Mesendoderm (in vitro differentiated cells): ENCODE data around the gene MYLIP.

Experiments
- DNase-seq: peaks from one replicate; pipeline ENCODE4 v3.0.0; 2013
- H2AK5ac ChIP-seq: 2 replicates; pipeline ENCODE4 v1.6.1; 2013; ENCODE audit warnings: low read length, inconsistent platforms
- H2BK120ac ChIP-seq: 2 replicates; pipeline ENCODE4 v1.6.1; 2013; ENCODE audit warnings: low read depth, mild to moderate bottlenecking, low read length, moderate library complexity, mixed read lengths
- H2BK15ac ChIP-seq: replicated peaks from 2 replicates; pipeline ENCODE4 v1.6.1; 2013; ENCODE audit warnings: low read depth, mild to moderate bottlenecking, moderate library complexity
- H2BK5ac ChIP-seq: 2 replicates; pipeline ENCODE4 v1.6.1; 2013; ENCODE audit warnings: low read length, inconsistent platforms
- H3K18ac ChIP-seq: 2 replicates; pipeline ENCODE4 v1.6.1; 2013; ENCODE audit warnings: mild to moderate bottlenecking, low read length, mixed read lengths
- H3K23ac ChIP-seq: one replicate; pipeline ENCODE4 v1.6.1; 2013; ENCODE audit warnings: low read length
- H3K27ac ChIP-seq: 2 replicates; pipeline ENCODE4 v1.5.1; 2013; ENCODE audit warnings: low read depth, mild to moderate bottlenecking, inconsistent platforms, low read length, moderate library complexity
- H3K27me3 ChIP-seq: 2 replicates; pipeline ENCODE4 v1.6.1; 2013; ENCODE audit warnings: low read length, control low read depth, mild to moderate bottlenecking, inconsistent platforms; ENCODE audit not compliant: insufficient read depth, poor library complexity
- H3K36me3 ChIP-seq: 2 replicates; pipeline ENCODE4 v1.6.1; 2013; ENCODE audit warnings: low read length, inconsistent platforms; ENCODE audit not compliant: control insufficient read depth, insufficient read depth
- H3K4ac ChIP-seq: one replicate; pipeline ENCODE4 v1.6.1; 2013; ENCODE audit warnings: low read depth, mild to moderate bottlenecking, low read length, moderate library complexity
- H3K4me1 ChIP-seq: 2 replicates; pipeline ENCODE4 v1.6.1; 2013; ENCODE audit warnings: low read depth, low read length, inconsistent platforms; ENCODE audit not compliant: control insufficient read depth
- H3K4me2 ChIP-seq: 2 replicates; pipeline ENCODE4 v1.6.1; 2013; ENCODE audit warnings: low read length
- H3K4me3 ChIP-seq: 2 replicates; pipeline ENCODE4 v1.5.1; 2013; ENCODE audit warnings: mild to moderate bottlenecking, low read length
- H3K56ac ChIP-seq: one replicate; pipeline ENCODE4 v1.6.1; 2013; ENCODE audit warnings: low read length
- H3K79me1 ChIP-seq: 2 replicates; pipeline ENCODE4 v1.6.1; 2013; ENCODE audit warnings: low read length, inconsistent platforms
- H3K79me2 ChIP-seq: 2 replicates; pipeline ENCODE4 v1.6.1; 2013; ENCODE audit warnings: mild to moderate bottlenecking, low read length; ENCODE audit not compliant: control insufficient read depth, insufficient read depth
- H3K9ac ChIP-seq: 2 replicates; pipeline ENCODE4 v1.6.1; 2013; ENCODE audit warnings: low read length, inconsistent platforms
- H4K5ac ChIP-seq: one replicate; pipeline ENCODE4 v1.6.1; 2013; ENCODE audit warnings: low read length
- H4K8ac ChIP-seq: one replicate; pipeline ENCODE4 v1.6.1; 2013; ENCODE audit warnings: low read depth, mild to moderate bottlenecking, control low read depth, low read length, moderate library complexity
- WGBS: extraction: QIAGEN DNeasy Blood & Tissue Kit; methylation state at CpG from one replicate; pipeline ENCODE4 v1.1.7; 2013; ENCODE audit warnings: low lambda C conversion rate, missing lambda C conversion rate; ENCODE audit not compliant: insufficient coverage; ENCODE audit errors: extremely low coverage; 5-methylcytosine and 5-hydroxymethylcytosine counted together

MYLIP gene

DNA sequence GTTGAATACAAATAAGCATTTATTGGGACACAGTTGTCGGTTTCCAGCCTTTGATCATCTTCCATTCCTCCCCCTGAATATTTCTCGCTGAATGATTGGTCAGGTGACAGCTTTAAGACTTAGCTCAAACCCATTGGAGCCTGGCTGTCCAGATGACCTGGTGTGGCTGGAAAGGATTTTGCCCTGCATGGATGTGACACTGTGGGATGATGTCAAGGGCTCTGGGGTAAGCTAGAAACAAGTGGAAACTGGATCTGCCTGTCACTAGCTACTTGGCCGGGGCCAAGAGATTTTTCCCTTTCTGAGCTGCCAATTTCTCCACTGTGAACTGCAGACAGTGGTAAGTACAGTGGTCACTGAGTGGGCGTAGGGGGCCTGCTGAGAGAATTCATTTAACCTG lies 41.9 kb upstream of the MYLIP start:
- H3K56ac ChIP-seq, result no peak overlapping the region
- H3K79me1 ChIP-seq, result no peaks in the 10 kb centered on the region
- H3K36me3 ChIP-seq, result no peaks in the 10 kb centered on the region
- no peak overlapping the region for H3K9ac ChIP-seq
- DNase-seq, result no peak
- H2BK120ac ChIP-seq, result no peak overlapping the region
- H3K4me1 ChIP-seq, result no peaks in the 10 kb centered on the region
- no peak overlapping the region for H2BK15ac ChIP-seq
- H4K8ac ChIP-seq, result no peak overlapping the region
- no peak overlapping the region for H3K4me2 ChIP-seq
- no peak overlapping the region for H3K27ac ChIP-seq
- H2BK5ac ChIP-seq, result no peak overlapping the region
- no peaks in the 10 kb centered on the region for H3K27me3 ChIP-seq
- H3K18ac ChIP-seq, result no peak overlapping the region
- no peak overlapping the region for H4K5ac ChIP-seq
- no peak overlapping the region for H3K4ac ChIP-seq
- no peak overlapping the region for H3K4me3 ChIP-seq
- no CpG with 5 or more reads among the region's 4 CpGs for WGBS
- H2AK5ac ChIP-seq, result no peak overlapping the region
- H3K23ac ChIP-seq, result no peak overlapping the region
- no peaks in the 10 kb centered on the region for H3K79me2 ChIP-seq

DNA sequence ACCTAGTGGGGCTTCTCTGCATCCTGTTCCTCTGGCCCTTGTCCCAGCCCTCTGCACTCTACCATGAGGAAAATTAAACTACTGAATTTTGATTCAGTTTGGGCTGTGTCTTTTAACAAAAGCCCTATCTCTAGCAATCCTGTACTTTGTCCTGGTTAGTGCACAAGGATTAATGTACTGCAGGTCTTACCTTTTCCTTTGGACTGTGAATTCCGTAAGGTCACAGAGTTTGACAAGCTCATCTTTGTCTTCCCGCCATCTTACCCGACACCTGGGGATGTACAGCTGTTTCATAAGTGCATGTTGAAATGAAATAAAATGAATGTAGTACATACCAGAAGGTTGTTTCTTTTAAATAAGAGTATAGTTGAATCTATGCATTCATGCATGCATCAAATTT lies 41.5 kb upstream of the MYLIP start:
- H3K9ac ChIP-seq, result no peak overlapping the region
- no peaks in the 10 kb centered on the region for H3K4me1 ChIP-seq
- no peak overlapping the region for H4K5ac ChIP-seq
- no peak overlapping the region for H2AK5ac ChIP-seq
- H3K27ac ChIP-seq, result no peak overlapping the region
- no peak overlapping the region for H3K4me2 ChIP-seq
- no peaks in the 10 kb centered on the region for H3K79me1 ChIP-seq
- no peak overlapping the region for H4K8ac ChIP-seq
- H3K36me3 ChIP-seq, result no peaks in the 10 kb centered on the region
- no peak overlapping the region for H2BK5ac ChIP-seq
- no peaks in the 10 kb centered on the region for H3K79me2 ChIP-seq
- H3K56ac ChIP-seq, result no peak overlapping the region
- no peak overlapping the region for H3K4ac ChIP-seq
- no peak for DNase-seq
- H3K4me3 ChIP-seq, result no peak overlapping the region
- H3K27me3 ChIP-seq, result no peaks in the 10 kb centered on the region
- H3K23ac ChIP-seq, result no peak overlapping the region
- no peak overlapping the region for H2BK15ac ChIP-seq
- H3K18ac ChIP-seq, result no peak overlapping the region
- no CpG with 5 or more reads among the region's 3 CpGs for WGBS
- H2BK120ac ChIP-seq, result no peak overlapping the region

DNA sequence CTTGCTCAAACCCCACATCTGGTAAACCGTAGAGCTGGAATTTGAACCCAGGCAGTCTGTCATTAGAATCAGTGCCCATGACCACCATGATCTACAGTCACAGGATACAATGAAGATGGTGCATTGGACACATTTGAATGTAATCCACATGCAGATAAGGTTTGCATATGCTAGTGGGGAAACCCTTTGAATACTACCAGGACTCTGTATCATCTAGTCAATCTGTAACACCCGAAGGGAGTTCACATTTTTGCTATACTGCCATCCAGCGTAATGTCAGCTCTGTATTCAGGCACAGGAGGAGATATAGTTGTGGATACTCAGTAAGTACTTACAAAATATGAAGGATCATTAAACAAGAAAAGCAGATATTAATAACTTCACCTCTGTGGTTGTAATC lies 40.5 kb upstream of the MYLIP start:
- Histone ChIP-seq H4K5ac (no peak overlapping the region), H3K4me1 (no peaks in the 10 kb centered on the region), H3K27ac (no peak overlapping the region), H3K4me2 (no peak overlapping the region), H2BK120ac (no peak overlapping the region), H3K79me1 (no peaks in the 10 kb centered on the region), H3K36me3 (no peaks in the 10 kb centered on the region), H3K9ac (no peak overlapping the region), H3K23ac (no peak overlapping the region), H3K18ac (no peak overlapping the region), H3K4ac (no peak overlapping the region), H2BK15ac (no peak overlapping the region), H4K8ac (no peak overlapping the region), H3K56ac (no peak overlapping the region), H3K79me2 (no peaks in the 10 kb centered on the region), H2AK5ac (no peak overlapping the region), H3K4me3 (no peak overlapping the region), H2BK5ac (no peak overlapping the region), H3K27me3 (no peaks in the 10 kb centered on the region)
- no CpG with 5 or more reads among the region's 3 CpGs for WGBS
- no peak for DNase-seq

- no peak overlapping the region for H2BK5ac ChIP-seq
- H3K27me3 ChIP-seq, result no peaks in the 10 kb centered on the region
- H3K4ac ChIP-seq, result no peak overlapping the region
- no peak overlapping the region for H3K27ac ChIP-seq
- no peaks in the 10 kb centered on the region for H3K79me1 ChIP-seq
- no peak overlapping the region for H3K18ac ChIP-seq
- no CpG with 5 or more reads among the region's 6 CpGs for WGBS
- no peaks in the 10 kb centered on the region for H3K36me3 ChIP-seq
- no peak overlapping the region for H2BK120ac ChIP-seq
- H3K4me1 ChIP-seq, result no peaks in the 10 kb centered on the region
- no peaks in the 10 kb centered on the region for H3K79me2 ChIP-seq
- H3K23ac ChIP-seq, result no peak overlapping the region
- no peak overlapping the region for H4K8ac ChIP-seq
- no peak overlapping the region for H3K4me2 ChIP-seq
- no peak overlapping the region for H3K9ac ChIP-seq
- no peak overlapping the region for H2BK15ac ChIP-seq
- DNase-seq, result no peak
- H4K5ac ChIP-seq, result no peak overlapping the region
- H3K4me3 ChIP-seq, result no peak overlapping the region
- no peak overlapping the region for H3K56ac ChIP-seq
- no peak overlapping the region for H2AK5ac ChIP-seq
Observed at GRCh38 chr6:16089232-16090062, 39.4 kb upstream of the MYLIP start.

DNA sequence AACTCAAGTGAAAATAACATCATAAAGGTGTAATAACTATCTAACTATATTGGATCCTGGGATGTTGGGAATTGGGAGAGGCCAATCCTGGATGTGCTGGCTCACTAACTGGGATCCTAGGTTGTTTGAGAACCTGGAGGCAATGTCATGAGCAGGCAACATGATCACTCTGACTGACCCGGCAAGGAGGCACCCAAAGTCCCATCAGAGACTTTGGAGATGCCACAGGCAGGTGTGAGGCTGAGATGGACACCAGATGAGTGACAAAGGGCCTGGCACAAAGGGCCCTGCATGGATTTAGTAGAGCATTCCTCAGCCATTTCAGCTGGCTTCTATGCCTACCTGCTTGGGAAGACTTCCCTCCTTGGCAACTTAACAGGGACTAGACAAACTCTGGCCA lies 38.4 kb upstream of the MYLIP start:
- Histone ChIP-seq H3K36me3 (no peaks in the 10 kb centered on the region), H3K56ac (no peak overlapping the region), H2BK15ac (no peak overlapping the region), H2BK120ac (no peak overlapping the region), H3K9ac (no peak overlapping the region), H3K27me3 (no peaks in the 10 kb centered on the region), H4K8ac (no peak overlapping the region), H2AK5ac (no peak overlapping the region), H3K23ac (no peak overlapping the region), H3K4me2 (no peak overlapping the region), H3K27ac (no peak overlapping the region), H3K4me3 (no peak overlapping the region), H2BK5ac (no peak overlapping the region), H3K18ac (no peak overlapping the region), H3K4me1 (no peaks in the 10 kb centered on the region), H4K5ac (no peak overlapping the region), H3K4ac (no peak overlapping the region), H3K79me1 (no peaks in the 10 kb centered on the region), H3K79me2 (no peaks in the 10 kb centered on the region)
- no peak for DNase-seq
- WGBS, result no CpG with 5 or more reads among the region's 1 CpG

GRCh38 chr6:16090920-16091319 lies 38.0 kb upstream of the MYLIP start:
- Histone ChIP-seq H3K4me3 (no peak overlapping the region), H2AK5ac (no peak overlapping the region), H3K36me3 (no peaks in the 10 kb centered on the region), H2BK120ac (no peak overlapping the region), H4K5ac (no peak overlapping the region), H3K56ac (no peak overlapping the region), H3K4me2 (no peak overlapping the region), H3K27me3 (no peaks in the 10 kb centered on the region), H3K27ac (no peak overlapping the region), H3K9ac (no peak overlapping the region), H2BK5ac (no peak overlapping the region), H3K18ac (no peak overlapping the region), H3K23ac (no peak overlapping the region), H3K4ac (no peak overlapping the region), H4K8ac (no peak overlapping the region), H2BK15ac (no peak overlapping the region), H3K79me2 (no peaks in the 10 kb centered on the region), H3K4me1 (no peaks in the 10 kb centered on the region), H3K79me1 (no peaks in the 10 kb centered on the region)
- no CpG with 5 or more reads among the region's 1 CpG for WGBS
- no peak for DNase-seq
